Measurements from ENCODE around the gene HSP90B1. TPM values are rescaled to one million over a fixed set of nuclear protein-coding genes. Genes with fewer than 3 reads are reported as not detected.

Gene HSP90B1
- total and polyA plus RNA-seq, 10 of the 15 experiments (the other 5 are each of a cell fraction or from before 2014, with no cell fraction given), result 254 to 968 (median 560) TPM

GRCh38 chr12:103947871-103948555, 17.8 kb downstream of the HSP90B1 start:
- H3K9me3 ChIP-seq (replicated peaks; ENCODE audit: control insufficient read depth, insufficient read depth, low read length), result no peaks in the 10 kb centered on the region
- ATAC-seq, result no peak
- H3K4me1 ChIP-seq (ENCODE audit: control insufficient read depth, insufficient read depth, low read length), result peaks cover 8% of the 10 kb centered on the region
- H3K9ac ChIP-seq (ENCODE audit: control insufficient read depth, insufficient read depth, low read length), result no peak overlapping the region
- H3K79me2 ChIP-seq (ENCODE audit: control insufficient read depth, insufficient read depth, low read length), result no peaks in the 10 kb centered on the region; the same call in 1 of the 2 replicates
- no peaks in the 10 kb centered on the region for H3K27me3 ChIP-seq (replicated peaks in 1 of 2; ENCODE audit: control insufficient read depth in 2 of 2, insufficient read depth in 2 of 2, low read length in 1 of 2)
- no TSS peak for BruUV-seq (replicated peaks)
- SMC1A ChIA-PET (ENCODE audit: uncharacterized antibody, unreplicated experiment), result interaction anchor here (0.8 to 2.3 kb wide), 4 partner anchors 9 to 161 kb away, joined by 3 to 7 read pairs (median 4); no protein-coding TSS in a partner anchor
- no peak for FAIRE-seq
- peaks cover 16 to 50% of the 10 kb centered on the region in 2 experiments for H3K36me3 ChIP-seq (ENCODE audit: control insufficient read depth in 2 of 2, insufficient read depth in 2 of 2, low read length in 1 of 2)
- POLR2A ChIA-PET, result interaction anchor here (1.0 kb wide), 1 partner anchor 15 kb away, joined by 3 read pairs; no protein-coding TSS in a partner anchor
- peaks cover 4% of the 10 kb centered on the region for H4K20me1 ChIP-seq (ENCODE audit: control insufficient read depth, insufficient read depth)
- intact Hi-C loops (cut with micrococcal nuclease; ENCODE audit: unreplicated experiment) (no loop called here), in situ Hi-C loops (cut with MboI) (no loop called here)
- 82% methylated on average over 7 of the region's 7 CpGs for WGBS (ENCODE audit: insufficient coverage, insufficient replicate concordance, low lambda C conversion rate, missing lambda C conversion rate)
- no peak overlapping the region for H2AFZ ChIP-seq (ENCODE audit: control insufficient read depth, low read depth, low read length)
- H3K4me3 ChIP-seq, result no peak overlapping the region
- H3K27ac ChIP-seq (ENCODE audit: control insufficient read depth, insufficient read depth), result no peak overlapping the region
- CTCF ChIA-PET, result interaction anchor here (0.8 kb wide), 1 partner anchor 12 kb away, joined by 4 read pairs; no protein-coding TSS in a partner anchor
- H3K4me2 ChIP-seq (ENCODE audit: control insufficient read depth, insufficient read depth), result no peak overlapping the region
- RAD21 ChIA-PET (ENCODE audit: unreplicated experiment), result interaction anchor here (0.7 kb wide), 1 partner anchor 159 kb away, joined by 3 read pairs; no protein-coding TSS in a partner anchor
- no peak for DNase-seq (ENCODE audit: low read depth, low spot score)
- TF ChIP-seq RELA (IDR thresholded peaks at IDR 0.05; ENCODE audit: borderline replicate concordance, partially characterized antibody), result no peak
- no peak for TF ChIP-seq MYB (IDR thresholded peaks at IDR 0.05; ENCODE audit: borderline replicate concordance, low read depth, low read length)
- TF ChIP-seq, protein P1, sequence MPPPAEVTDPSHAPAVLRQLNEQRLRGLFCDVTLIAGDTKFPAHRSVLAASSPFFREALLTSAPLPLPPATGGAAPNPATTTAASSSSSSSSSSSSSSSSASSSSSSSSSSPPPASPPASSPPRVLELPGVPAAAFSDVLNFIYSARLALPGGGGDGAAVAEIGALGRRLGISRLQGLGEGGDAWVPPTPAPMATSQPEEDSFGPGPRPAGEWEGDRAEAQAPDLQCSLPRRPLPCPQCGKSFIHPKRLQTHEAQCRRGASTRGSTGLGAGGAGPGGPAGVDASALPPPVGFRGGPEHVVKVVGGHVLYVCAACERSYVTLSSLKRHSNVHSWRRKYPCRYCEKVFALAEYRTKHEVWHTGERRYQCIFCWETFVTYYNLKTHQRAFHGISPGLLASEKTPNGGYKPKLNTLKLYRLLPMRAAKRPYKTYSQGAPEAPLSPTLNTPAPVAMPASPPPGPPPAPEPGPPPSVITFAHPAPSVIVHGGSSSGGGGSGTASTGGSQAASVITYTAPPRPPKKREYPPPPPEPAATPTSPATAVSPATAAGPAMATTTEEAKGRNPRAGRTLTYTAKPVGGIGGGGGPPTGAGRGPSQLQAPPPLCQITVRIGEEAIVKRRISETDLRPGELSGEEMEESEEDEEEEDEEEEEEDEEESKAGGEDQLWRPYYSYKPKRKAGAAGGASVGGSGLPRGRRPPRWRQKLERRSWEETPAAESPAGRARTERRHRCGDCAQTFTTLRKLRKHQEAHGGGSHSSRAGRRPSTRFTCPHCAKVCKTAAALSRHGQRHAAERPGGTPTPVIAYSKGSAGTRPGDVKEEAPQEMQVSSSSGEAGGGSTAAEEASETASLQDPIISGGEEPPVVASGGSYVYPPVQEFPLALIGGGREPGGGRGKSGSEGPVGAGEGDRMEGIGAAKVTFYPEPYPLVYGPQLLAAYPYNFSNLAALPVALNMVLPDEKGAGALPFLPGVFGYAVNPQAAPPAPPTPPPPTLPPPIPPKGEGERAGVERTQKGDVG (CRISPR knock-in tag; IDR thresholded peaks at IDR 0.05), result no peak
- no peak for TF ChIP-seq CEBPB (IDR thresholded peaks at IDR 0.05; ENCODE audit: borderline replicate concordance in 1 of 2, low read depth in 2 of 2, low read length in 2 of 2)
- TF ChIP-seq RCOR1 (conservative IDR thresholded peaks at IDR 0.05; ENCODE audit: low read depth, low read length), result no peak
- TF ChIP-seq RAD21 (IDR thresholded peaks at IDR 0.05; ENCODE audit: insufficient read depth, low read depth, low read length), result no peak
- no peak for TF ChIP-seq MEF2A (IDR thresholded peaks at IDR 0.05; ENCODE audit: insufficient read depth, low read depth, low read length)
- no peak for TF ChIP-seq ZNF592 (IDR thresholded peaks at IDR 0.05)
- TF ChIP-seq WRNIP1 (IDR thresholded peaks at IDR 0.05; ENCODE audit: borderline replicate concordance, low read depth, low read length), result no peak
- no peak for TF ChIP-seq RUNX3 (IDR thresholded peaks at IDR 0.05; ENCODE audit: low read length)
- TF ChIP-seq TARDBP (IDR thresholded peaks at IDR 0.05; ENCODE audit: borderline replicate concordance), result no peak
- TF ChIP-seq IKZF2 (IDR thresholded peaks at IDR 0.05), result no peak
- TF ChIP-seq, protein P2, sequence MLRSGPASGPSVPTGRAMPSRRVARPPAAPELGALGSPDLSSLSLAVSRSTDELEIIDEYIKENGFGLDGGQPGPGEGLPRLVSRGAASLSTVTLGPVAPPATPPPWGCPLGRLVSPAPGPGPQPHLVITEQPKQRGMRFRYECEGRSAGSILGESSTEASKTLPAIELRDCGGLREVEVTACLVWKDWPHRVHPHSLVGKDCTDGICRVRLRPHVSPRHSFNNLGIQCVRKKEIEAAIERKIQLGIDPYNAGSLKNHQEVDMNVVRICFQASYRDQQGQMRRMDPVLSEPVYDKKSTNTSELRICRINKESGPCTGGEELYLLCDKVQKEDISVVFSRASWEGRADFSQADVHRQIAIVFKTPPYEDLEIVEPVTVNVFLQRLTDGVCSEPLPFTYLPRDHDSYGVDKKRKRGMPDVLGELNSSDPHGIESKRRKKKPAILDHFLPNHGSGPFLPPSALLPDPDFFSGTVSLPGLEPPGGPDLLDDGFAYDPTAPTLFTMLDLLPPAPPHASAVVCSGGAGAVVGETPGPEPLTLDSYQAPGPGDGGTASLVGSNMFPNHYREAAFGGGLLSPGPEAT (IDR thresholded peaks at IDR 0.05; ENCODE audit: low read depth), result no peak
